ENCODE results near the gene OPA1. TPM values are rescaled to one million over a fixed set of nuclear protein-coding genes. Genes with fewer than 3 reads are reported as not detected.

OPA1 gene
- total and polyA plus RNA-seq, 2 of the 13 experiments (the other 11 are each of a cell fraction or from before 2014, with no cell fraction given): 26.7 to 78.5 TPM

DNA sequence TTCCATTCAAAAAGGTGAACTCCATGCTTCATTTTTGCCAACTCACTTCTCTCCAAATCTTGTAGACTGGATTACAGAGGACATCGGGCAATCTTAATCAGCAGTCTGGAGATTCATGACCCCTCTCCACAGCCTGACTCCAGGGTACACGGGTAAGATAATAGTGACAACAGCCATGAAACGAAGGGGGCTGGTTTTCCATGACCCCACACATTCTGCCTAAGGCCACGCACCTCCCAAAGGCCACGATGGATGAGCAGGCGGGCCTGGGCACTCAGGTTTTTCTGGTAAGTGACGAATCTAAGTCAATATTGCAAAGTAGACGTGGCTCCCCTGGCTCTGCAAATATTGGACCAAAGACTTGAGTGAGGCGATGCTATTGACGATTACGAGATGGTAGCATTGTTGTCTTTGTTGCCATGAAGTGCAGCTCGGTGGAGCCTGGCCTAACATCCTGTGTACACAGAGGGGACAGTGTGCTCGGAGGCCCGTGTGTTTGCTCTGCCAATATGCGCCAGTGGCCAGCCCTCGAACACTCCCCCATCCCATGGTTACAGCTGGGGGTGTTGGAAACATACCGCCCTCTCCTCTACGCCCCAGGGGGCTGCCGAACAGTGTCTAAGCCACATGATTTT is 119.1 kb downstream of the OPA1 start (continued):
- TF ChIP-seq, protein P1, sequence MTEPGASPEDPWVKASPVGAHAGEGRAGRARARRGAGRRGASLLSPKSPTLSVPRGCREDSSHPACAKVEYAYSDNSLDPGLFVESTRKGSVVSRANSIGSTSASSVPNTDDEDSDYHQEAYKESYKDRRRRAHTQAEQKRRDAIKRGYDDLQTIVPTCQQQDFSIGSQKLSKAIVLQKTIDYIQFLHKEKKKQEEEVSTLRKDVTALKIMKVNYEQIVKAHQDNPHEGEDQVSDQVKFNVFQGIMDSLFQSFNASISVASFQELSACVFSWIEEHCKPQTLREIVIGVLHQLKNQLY (CRISPR knock-in tag; IDR thresholded peaks at IDR 0.05): peak; percentile 98
- TF ChIP-seq DNMT3B (CRISPR knock-in tag; conservative IDR thresholded peaks at IDR 0.05) (peak; percentile 97), ZGPAT (CRISPR knock-in tag; IDR thresholded peaks at IDR 0.05) (peak; percentile 98), AKNA (CRISPR knock-in tag; IDR thresholded peaks at IDR 0.05; ENCODE audit: borderline replicate concordance) (no peak; the same call in 1 of the 2 replicates), ZNF460 (CRISPR knock-in tag; IDR thresholded peaks at IDR 0.05; ENCODE audit: borderline replicate concordance) (peak; percentile 12; the same call in 1 of the 2 replicates), ZNF562 (CRISPR knock-in tag; IDR thresholded peaks at IDR 0.05; ENCODE audit: borderline replicate concordance) (no peak; the same call in 1 of the 2 replicates), SP1 (IDR thresholded peaks at IDR 0.05) (no peak), SP1 (CRISPR knock-in tag; IDR thresholded peaks at IDR 0.05) (peak; percentile 53), KDM5B (CRISPR knock-in tag; IDR thresholded peaks at IDR 0.05; ENCODE audit: borderline replicate concordance) (peak; percentile 66; the same call in 1 of the 2 replicates), ZNF619 (CRISPR knock-in tag; IDR thresholded peaks at IDR 0.05) (no peak), ZNF607 (CRISPR knock-in tag; IDR thresholded peaks at IDR 0.05; ENCODE audit: borderline replicate concordance) (peak; percentile 86; the same call in 1 of the 2 replicates), ZNF180 (CRISPR knock-in tag; IDR thresholded peaks at IDR 0.05; ENCODE audit: borderline replicate concordance, low read depth) (no peak), ZNF790 (CRISPR knock-in tag; IDR thresholded peaks at IDR 0.05; ENCODE audit: borderline replicate concordance) (no peak), TOE1 (CRISPR knock-in tag; IDR thresholded peaks at IDR 0.05) (no peak), ELF4 (CRISPR knock-in tag; IDR thresholded peaks at IDR 0.05; ENCODE audit: borderline replicate concordance) (peak; percentile 45; the same call in 1 of the 2 replicates), ARNT (IDR thresholded peaks at IDR 0.05) (no peak), ZNF276 (CRISPR knock-in tag; IDR thresholded peaks at IDR 0.05; ENCODE audit: low read depth) (0 out of 2 replicates have a peak, but pooled peaks have one; percentile 71), ZSCAN9 (CRISPR knock-in tag; IDR thresholded peaks at IDR 0.05; ENCODE audit: borderline replicate concordance) (peak; percentile 91; the same call in 1 of the 2 replicates), NR2F1 (CRISPR knock-in tag; IDR thresholded peaks at IDR 0.05) (peak; percentile 76 to 90), ZNF160 (CRISPR knock-in tag; IDR thresholded peaks at IDR 0.05) (peak; percentile 83; the same call in 1 of the 2 replicates), CHD2 (IDR thresholded peaks at IDR 0.05; ENCODE audit: low read depth, low read length) (no peak; the same call in none of the 2 replicates), POLR2G (IDR thresholded peaks at IDR 0.05; ENCODE audit: low read depth, low read length) (no peak)
